ENCODE results near the gene NDUFB10.
"Not testable (repeated sequence)": the region's sequence is repeated elsewhere in the genome, so short reads cannot be mapped to it uniquely, and the experiment has no call there.

GRCh38 chr16:1958143-1958491 lies 1.2 kb upstream of the NDUFB10 start:
- not testable (repeated sequence) for TF ChIP-seq CTCF (IDR thresholded peaks at IDR 0.05; ENCODE audit: poor library complexity, severe bottlenecking); EP300 (conservative IDR thresholded peaks at IDR 0.05; ENCODE audit: poor library complexity, severe bottlenecking); REST (IDR thresholded peaks at IDR 0.05; ENCODE audit: borderline replicate concordance); EZH2 (IDR thresholded peaks at IDR 0.05; ENCODE audit: borderline replicate concordance, insufficient read depth, low read length, poor library complexity, severe bottlenecking); POLR2AphosphoS5 (IDR thresholded peaks at IDR 0.05); RAD21 (conservative IDR thresholded peaks at IDR 0.05); MXI1 (conservative IDR thresholded peaks at IDR 0.05; ENCODE audit: poor library complexity, severe bottlenecking); TAF1 (IDR thresholded peaks at IDR 0.05; ENCODE audit: low read depth)
